GM12892 (cell line): ENCODE data around the gene CHAC1.

ENCODE experiments used
- POLR2A ChIP-seq: IDR thresholded peaks from 2 replicates; pipeline ENCODE4 v1.6.1; 2011; ENCODE audit warnings: low read depth, low read length, control low read depth
- TAF1 ChIP-seq: IDR thresholded peaks from 2 replicates; pipeline ENCODE4 v1.6.1; 2011; ENCODE audit warnings: low read depth, mild to moderate bottlenecking, control low read depth, low read length, borderline replicate concordance

DNA sequence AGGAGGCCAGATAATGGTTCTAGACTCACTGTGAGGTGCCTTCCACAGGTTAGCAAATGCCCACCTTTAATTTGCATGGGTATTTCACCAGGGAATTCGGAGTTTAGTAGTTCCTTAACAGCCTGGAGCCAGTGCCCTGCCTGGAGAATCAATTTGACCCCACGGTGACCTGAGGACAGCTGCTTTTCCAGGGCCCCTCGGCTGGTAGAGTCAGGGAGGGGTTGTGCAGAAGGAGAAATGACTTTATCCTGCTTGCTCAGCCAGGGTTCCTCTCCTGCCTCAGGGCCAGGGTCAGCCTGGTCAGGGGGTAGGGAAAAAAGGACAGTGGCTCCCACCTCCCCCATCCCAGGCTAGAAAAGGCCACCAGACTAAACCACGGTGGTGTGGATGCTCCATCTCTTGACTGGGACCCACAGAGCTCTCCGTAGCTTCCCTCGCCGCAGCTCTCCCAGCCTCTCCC lies 12.2 kb upstream of the CHAC1 start:
- TF ChIP-seq POLR2A: no peak
- no peak for TF ChIP-seq TAF1
